Keratinocyte (primary cell): ENCODE results near the gene PANX2.

Experiments
- CTCF ChIP-seq, 3 experiments: IDR thresholded peaks in 1 of 3; conservative IDR thresholded peaks in 1 of 3; optimal IDR thresholded peaks in 1 of 3; 2 replicates in 2 of 3; 3 replicates in 1 of 3; pipeline versions ENCODE3 to v1.5.1; 2011; ENCODE audit warnings: low read length in 3 of 3, mild to moderate bottlenecking in 3 of 3, moderate library complexity in 2 of 3, control low read depth in 1 of 3, inconsistent platforms in 1 of 3; ENCODE audit not compliant: insufficient read depth in 2 of 3; ENCODE audit errors: extremely low read depth in 1 of 3
- EZH2 ChIP-seq: IDR thresholded peaks from one replicate; pipeline ENCODE4 v1.6.1; 2012; ENCODE audit warnings: inconsistent platforms, mild to moderate bottlenecking, low read length, moderate library complexity

GRCh38 chr22:50199829-50200460 lies 29.4 kb downstream of the PANX2 start:
- TF ChIP-seq CTCF (optimal IDR thresholded peaks at IDR 0.05 in 1 of 3, IDR thresholded peaks at IDR 0.05 in 1 of 3, conservative IDR thresholded peaks at IDR 0.05 in 1 of 3; ENCODE audit: extremely low read depth in 1 of 3, insufficient read depth in 2 of 3, low read length in 3 of 3) (no peak), EZH2 (no peak)
